Caki2 (cell line): ENCODE data around the gene RAB19. TPM values are rescaled to one million over a fixed set of nuclear protein-coding genes. Genes with fewer than 3 reads are reported as not detected.
"Not testable (repeated sequence)": the region's sequence is repeated elsewhere in the genome, so short reads cannot be mapped to it uniquely, and the experiment has no call there.

Experiments used
- DNase-seq: peaks from one replicate; pipeline ENCODE4 v3.0.0-alpha.2; 2015; ENCODE audit warnings: low read depth
- in situ Hi-C: cut with HindIII; loops from 2 replicates; pipeline ENCODE4 v1.10.0; 2016; ENCODE audit warnings: low sequenced_read_pairs, low pct_unique_long_range_greater_than_20kb, mixed read lengths
- total RNA-seq: library from RNA; depleted of rRNA; stranded (reverse); fragments of >200 nt; shearing (Covaris generic); gene quantifications from 2 replicates; pipeline ENCODE4 v1.2.3, GENCODE V29; 2014; ENCODE audit warnings: low replicate concordance

Gene RAB19
- total RNA-seq, 1 experiment from 2014 or later: not detected

DNA sequence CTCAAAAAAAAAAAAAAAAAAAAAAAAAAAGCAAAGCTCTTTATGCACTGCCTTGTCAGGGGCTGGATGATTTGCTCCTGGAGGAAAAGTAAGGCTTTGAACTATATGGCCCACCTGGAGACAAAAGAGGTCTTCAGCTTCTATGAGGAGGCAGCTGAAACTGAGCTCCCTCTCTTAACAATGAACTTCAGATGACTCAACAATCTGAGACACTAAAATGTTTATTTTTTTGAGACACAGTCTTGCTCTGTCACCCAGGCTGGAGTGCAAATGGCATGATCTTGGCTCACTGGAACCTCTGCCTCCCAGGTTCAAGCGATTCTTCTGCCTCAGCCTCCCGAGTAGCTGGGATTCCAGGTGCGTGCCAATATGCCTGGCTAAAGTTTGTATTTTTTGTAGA is 36.7 kb downstream of the RAB19 start:
- DNase-seq: peak; percentile 43
- in situ Hi-C loops: no loop called here

GRCh38 chr7:140441519-140441918 is 37.7 kb downstream of the RAB19 start:
- in situ Hi-C loops: no loop called here

GRCh38 chr7:140446467-140446866 is 42.6 kb downstream of the RAB19 start:
- DNase-seq: no peak
- in situ Hi-C loops: no loop called here

More at GRCh38 chr7:140441519-140441918, 37.7 kb downstream of the RAB19 start:
- no peak for DNase-seq

- DNase-seq: no peak
- in situ Hi-C loops: no loop called here
Measured at GRCh38 chr7:140447841-140448240, 44.0 kb downstream of the RAB19 start.

- in situ Hi-C loops: no loop called here
- DNase-seq: no peak
Measured at GRCh38 chr7:140448781-140449480, 45.1 kb downstream of the RAB19 start.

- DNase-seq: no peak
- in situ Hi-C loops: no loop called here
Measured at GRCh38 chr7:140451716-140452115, 47.9 kb downstream of the RAB19 start.

DNA sequence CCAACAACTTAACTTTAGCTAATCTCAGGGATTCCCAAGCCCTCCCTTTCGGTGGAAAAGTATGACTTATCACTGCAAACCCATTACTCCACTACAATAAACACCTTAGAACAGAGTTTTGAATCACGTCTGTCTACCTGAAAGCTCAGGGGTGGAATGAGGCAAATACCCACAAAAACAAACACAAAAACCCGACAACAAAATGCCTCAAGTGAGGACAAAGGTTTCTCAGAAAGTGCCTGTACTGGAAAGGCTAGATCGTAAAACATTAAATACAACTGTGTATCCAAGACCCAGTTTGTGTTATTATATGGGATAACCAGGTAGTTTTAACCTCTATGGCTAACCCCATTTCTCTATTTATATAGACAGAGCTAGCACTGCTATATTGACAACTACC is 49.4 kb downstream of the RAB19 start:
- in situ Hi-C loops: no loop called here
- no peak for DNase-seq

GRCh38 chr7:140453785-140454656 is 50.2 kb downstream of the RAB19 start:
- DNase-seq, in situ Hi-C loops: not testable (repeated sequence)

- no peak for DNase-seq
- in situ Hi-C loops: no loop called here
Measured at GRCh38 chr7:140454657-140455015, 50.8 kb downstream of the RAB19 start.

DNA sequence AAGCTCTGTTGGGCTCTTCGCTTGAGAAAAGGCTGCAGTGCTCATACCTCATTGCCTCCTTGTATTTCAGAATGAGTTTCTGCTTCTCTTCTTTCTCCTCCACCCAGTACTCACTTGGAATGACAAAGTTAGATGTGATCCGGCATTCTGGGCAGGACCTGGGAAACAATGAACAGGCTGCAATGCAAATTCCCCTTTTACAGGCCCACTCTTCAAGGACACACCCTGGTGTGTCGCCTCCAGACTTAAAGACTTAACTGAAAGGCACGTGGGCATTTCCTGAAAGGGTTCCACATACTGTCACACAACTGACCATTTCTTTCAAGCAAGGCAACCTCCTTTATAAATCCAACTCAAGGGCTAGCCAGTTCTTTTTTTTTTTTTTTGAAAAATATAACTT is 51.9 kb downstream of the RAB19 start:
- DNase-seq: no peak
- in situ Hi-C loops: no loop called here

DNA sequence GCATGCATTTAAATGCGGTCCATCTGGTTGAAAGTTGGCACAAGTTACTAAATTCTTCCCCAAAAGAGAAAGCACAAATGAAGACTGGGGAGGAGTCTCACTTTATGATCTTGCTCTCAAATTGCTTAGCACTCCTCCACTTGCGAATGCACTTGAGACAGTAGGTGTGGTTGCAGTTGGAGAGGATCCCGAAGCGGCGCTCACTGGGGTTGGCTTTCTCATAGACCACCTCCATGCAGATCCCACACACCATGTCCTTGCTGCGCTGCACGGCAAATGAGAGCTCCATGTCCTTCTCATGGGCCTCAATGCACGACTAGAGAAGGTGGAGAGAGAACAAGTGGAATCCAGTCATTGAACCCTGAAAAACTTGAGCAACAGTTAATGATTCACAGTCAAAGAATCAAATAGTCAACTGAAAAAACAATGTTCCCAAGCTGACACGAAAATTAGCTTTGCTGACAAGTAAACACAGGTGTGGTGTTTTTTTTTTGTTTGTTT is 52.7 kb downstream of the RAB19 start:
- in situ Hi-C loops: no loop called here
- no peak for DNase-seq

- DNase-seq: no peak
- in situ Hi-C loops: no loop called here
Measured at GRCh38 chr7:140458201-140458600, 54.3 kb downstream of the RAB19 start.

DNA sequence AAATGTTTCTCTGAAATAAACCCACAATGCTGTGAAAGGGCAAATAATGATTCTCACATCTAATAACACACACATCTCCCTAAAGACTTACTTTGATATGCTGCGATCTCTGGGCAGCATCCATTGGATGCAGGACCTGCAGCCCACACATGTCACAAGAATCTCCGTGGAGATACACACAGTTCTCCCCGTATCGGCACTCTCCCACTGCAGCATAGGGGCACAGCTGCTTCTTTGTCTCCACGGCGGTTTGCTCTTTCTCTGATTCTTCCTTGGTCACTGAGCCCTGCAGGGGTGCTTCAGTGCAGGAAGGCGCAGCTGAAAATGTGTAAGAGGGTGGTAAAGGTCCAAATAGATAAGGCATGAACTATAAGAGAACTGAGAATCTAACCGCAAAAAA is 55.1 kb downstream of the RAB19 start:
- in situ Hi-C loops: no loop called here
- no peak for DNase-seq

- in situ Hi-C loops: no loop called here
- no peak for DNase-seq
Measured at GRCh38 chr7:140463111-140463510, 59.3 kb downstream of the RAB19 start.

DNA sequence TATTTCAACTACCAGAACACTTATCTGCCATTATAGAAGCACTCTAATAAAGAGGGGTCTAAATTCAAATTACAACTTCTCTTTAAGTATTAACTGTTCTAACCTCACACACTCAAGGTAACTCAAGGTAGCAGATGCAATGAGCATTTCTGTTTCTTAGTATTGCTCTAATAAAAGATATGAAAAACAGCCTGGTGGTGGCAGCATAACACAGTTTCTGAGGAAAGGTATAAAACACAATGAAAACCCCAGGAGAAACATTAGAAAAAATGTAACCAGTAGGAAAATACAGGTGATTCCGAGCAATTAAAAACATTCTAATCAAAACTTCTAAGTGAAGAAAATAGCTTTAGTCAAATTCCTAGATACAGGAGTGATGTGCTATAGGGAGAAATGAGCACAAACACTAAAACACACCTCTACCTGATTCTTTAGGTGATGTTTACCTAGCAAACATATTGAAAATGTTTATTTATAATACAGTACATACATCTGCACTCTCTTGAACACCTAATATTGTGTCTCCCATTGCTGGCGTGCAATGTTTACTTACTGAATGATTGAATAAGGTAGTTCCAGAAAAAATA is 72.0 kb downstream of the RAB19 start:
- in situ Hi-C loops: no loop called here
- DNase-seq: peak; percentile 35

DNA sequence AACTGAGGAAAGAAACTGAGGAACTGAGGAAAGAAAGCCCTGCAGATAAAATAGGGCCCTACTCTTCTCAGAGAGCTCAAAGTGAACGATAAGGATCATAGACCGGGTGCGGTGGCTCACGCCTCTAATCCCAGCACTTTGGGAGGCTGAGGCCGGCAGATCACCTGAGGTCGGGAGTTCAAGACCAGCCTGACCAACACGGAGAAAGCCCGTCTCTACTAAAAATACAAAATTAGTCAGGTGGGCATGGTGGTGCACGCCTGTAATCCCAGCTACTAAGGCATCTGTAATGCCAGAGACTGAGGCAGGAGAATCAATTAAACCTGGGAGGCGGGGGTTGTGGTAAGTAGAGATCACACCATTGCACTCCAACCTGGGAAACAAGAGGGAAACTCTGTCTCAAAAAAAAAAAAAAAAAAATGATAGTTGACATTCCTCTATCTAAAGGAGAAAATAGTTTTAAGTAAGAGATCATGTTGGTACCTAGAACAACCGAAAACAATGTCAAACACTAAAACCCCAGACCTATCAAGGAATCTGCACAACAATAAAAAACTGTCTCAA is 72.9 kb downstream of the RAB19 start:
- in situ Hi-C loops: no loop called here
- no peak for DNase-seq
